GM19324 (cell line): ENCODE measurements around the gene MEX3B.
"Not testable (repeated sequence)": the region's sequence is repeated elsewhere in the genome, so short reads cannot be mapped to it uniquely, and the experiment has no call there.

Experiments
- ATAC-seq: cut with Tn5 transposase; IDR thresholded peaks from one replicate; pipeline ENCODE4 v1.9.1; 2021; ENCODE audit warnings: mild to moderate bottlenecking, moderate library complexity; ENCODE audit not compliant: unreplicated experiment, low FRiP score

Gene MEX3B

DNA sequence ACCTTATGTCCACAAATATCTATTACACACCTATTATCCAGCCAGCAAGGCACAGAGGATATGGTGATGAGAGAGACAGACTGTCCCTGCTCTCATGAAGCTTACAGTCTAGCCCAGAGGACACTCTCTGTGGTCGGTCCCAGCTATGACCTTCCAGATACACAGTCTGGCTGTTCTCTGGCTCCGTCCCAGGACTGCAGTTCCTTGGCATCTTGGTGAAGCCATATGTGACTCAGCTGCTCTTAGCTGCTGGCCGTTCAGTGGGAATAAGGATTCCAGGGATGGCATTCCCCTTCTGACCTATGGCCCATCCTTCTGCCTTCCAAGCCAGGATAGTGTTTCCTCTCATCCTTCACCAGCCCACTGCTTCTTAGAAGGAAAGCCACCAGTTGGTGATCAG lies 30.8 kb downstream of the MEX3B start:
- ATAC-seq, result no peak

DNA sequence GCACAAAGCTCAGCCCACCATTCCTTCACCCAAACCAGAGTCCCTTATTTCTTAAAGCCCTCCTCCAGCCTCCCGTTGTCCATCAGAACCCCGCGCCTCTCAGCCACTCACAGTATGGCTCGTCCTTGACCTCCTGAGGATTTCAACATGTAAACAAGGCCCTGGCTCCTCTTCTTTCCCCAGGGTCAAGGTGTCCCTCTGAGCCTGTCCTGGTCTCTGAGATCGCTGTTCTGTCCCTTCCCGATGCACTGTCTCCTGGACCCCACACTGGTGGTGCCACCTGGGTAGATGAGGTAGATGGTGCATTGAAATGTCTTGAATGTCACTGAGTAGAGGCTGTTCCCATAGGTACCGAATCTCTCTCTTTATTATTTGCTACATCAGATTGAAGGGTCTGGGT lies 32.9 kb downstream of the MEX3B start:
- no peak for ATAC-seq

DNA sequence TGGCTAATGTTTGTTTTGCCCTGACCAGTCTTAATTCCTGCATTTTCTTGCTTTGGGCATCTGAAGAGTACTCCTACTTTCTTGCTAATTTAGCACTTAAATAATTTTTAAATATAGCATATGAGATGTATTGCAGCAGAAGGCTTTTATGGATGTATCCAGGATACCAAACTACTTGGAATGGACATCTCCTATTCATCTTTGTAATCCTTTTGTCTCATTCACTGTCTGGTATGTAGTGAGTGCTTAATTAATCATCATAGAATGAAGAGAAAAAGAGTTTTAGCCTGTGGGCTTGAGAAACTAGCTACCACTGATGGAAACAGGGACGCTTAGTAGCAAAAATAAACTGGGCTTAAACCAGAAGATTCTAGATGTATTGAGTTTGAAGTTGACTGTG lies 40.6 kb downstream of the MEX3B start:
- no peak for ATAC-seq

DNA sequence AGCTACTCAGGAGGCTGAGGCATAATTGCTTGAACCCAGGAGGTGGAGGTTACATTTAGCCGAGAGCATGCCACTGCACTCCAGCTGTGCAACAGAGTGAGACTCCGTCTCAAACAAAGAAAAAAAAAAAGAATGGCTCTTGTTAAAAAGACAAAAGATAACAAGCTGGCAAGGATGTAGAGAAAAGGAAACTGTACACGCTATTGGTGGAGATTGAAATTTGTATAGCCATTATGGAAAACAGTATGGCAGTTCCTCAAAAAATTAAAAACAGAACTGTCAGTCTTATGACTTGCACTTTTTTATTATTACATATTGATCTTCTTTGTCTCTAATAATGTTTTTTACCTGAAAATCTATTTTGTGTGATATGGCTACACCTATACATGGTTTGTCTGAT lies 41.9 kb downstream of the MEX3B start:
- ATAC-seq, result no peak

DNA sequence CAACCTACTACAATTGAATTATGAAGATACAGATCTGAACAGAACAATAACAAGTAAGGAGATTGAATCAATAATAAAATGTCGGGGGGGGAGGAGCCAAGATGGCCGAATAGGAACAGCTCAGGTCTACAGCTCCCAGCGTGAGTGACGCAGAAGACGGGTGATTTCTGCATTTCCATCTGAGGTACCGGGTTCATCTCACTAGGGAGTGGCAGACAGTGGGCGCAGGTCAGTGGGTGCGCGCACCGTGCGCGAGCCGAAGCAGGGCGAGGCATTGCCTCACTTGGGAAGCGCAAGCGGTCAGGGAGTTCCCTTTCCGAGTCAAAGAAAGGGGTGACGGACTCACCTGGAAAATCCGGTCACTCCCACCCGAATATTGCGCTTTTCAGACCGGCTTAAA lies 50.7 kb downstream of the MEX3B start:
- not testable (repeated sequence) for ATAC-seq

DNA sequence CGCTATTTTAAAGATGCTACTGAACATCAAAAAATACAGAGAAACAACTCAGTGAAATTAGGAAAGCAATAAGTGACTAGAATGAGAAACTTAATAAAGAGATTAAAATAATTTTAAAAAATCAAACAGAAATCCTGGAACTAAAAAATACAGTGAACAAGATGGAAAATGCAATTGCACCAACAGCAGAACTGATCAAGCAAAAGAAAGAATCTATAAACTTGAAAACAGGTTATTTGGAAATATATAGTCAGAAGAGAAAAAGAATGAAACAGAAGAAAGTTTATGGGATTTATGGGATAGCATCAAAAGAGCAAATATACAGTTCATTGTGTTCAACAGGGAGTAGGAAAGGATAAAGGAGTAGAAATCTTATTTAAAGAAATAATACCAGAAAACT lies 53.3 kb downstream of the MEX3B start:
- no peak for ATAC-seq
